Osteocyte (in vitro differentiated cells): Measurements from ENCODE around the gene BMP7. TPM values are rescaled to one million over a fixed set of nuclear protein-coding genes. Genes with fewer than 3 reads are reported as not detected.

Experiments
- DNase-seq: peaks from one replicate; pipeline ENCODE4 v3.0.0; 2021; ENCODE audit warnings: mixed read lengths; ENCODE audit not compliant: unreplicated experiment; ENCODE audit errors: extremely low spot score
- H3K27ac Mint-ChIP-seq: one replicate; pipeline ENCODE4 v1.8.0; 2021; ENCODE audit warnings: mild to moderate bottlenecking, mixed read lengths; ENCODE audit not compliant: unreplicated experiment
- H3K27me3 Mint-ChIP-seq: one replicate; pipeline ENCODE4 v1.8.0; 2021; ENCODE audit warnings: mixed read lengths; ENCODE audit not compliant: unreplicated experiment
- H3K36me3 Mint-ChIP-seq: one replicate; pipeline ENCODE4 v1.8.0; 2021; ENCODE audit warnings: mixed read lengths; ENCODE audit not compliant: unreplicated experiment
- H3K4me1 Mint-ChIP-seq: one replicate; pipeline ENCODE4 v1.8.0; 2021; ENCODE audit warnings: mixed read lengths; ENCODE audit not compliant: unreplicated experiment
- H3K4me3 Mint-ChIP-seq: one replicate; pipeline ENCODE4 v1.8.0; 2021; ENCODE audit warnings: mild to moderate bottlenecking, moderate library complexity, mixed read lengths; ENCODE audit not compliant: unreplicated experiment
- H3K9me3 Mint-ChIP-seq: one replicate; pipeline ENCODE4 v1.8.0; 2021; ENCODE audit warnings: mixed read lengths; ENCODE audit not compliant: unreplicated experiment
- CTCF ChIP-seq: fragments of 200-600 bp; sonication (generic); IDR thresholded peaks from 2 replicates; pipeline ENCODE4 v1.5.0; 2021; ENCODE audit warnings: antibody characterized with exemption, mild to moderate bottlenecking, moderate library complexity
- total RNA-seq: library from RNA; stranded (reverse); gene quantifications from 2 replicates; pipeline ENCODE4 v1.2.1, GENCODE V29; 2021

The BMP7 gene
- total RNA-seq, 1 donor from 2014 or later, result not detected

- Mint-ChIP-seq H3K36me3 (no peaks in the 10 kb centered on the region), H3K4me3 (no peak overlapping the region), H3K9me3 (no peaks in the 10 kb centered on the region), H3K4me1 (no peaks in the 10 kb centered on the region), H3K27me3 (peaks cover 63% of the 10 kb centered on the region), H3K27ac (no peak overlapping the region)
- DNase-seq, result no peak
- no peak for TF ChIP-seq CTCF
Observed at GRCh38 chr20:57276221-57276620, 9.8 kb upstream of the BMP7 start.

GRCh38 chr20:57275813-57276212 is 9.4 kb upstream of the BMP7 start:
- no peak for TF ChIP-seq CTCF
- Mint-ChIP-seq H3K9me3 (no peaks in the 10 kb centered on the region), H3K4me3 (no peak overlapping the region), H3K27me3 (peaks cover 67% of the 10 kb centered on the region), H3K27ac (no peak overlapping the region), H3K36me3 (no peaks in the 10 kb centered on the region), H3K4me1 (no peaks in the 10 kb centered on the region)
- no peak for DNase-seq

- no peak for DNase-seq
- no peak overlapping the region for H3K4me3 Mint-ChIP-seq
- no peaks in the 10 kb centered on the region for H3K4me1 Mint-ChIP-seq
- H3K27me3 Mint-ChIP-seq, result peaks cover 68% of the 10 kb centered on the region
- no peak overlapping the region for H3K27ac Mint-ChIP-seq
- H3K36me3 Mint-ChIP-seq, result no peaks in the 10 kb centered on the region
- no peaks in the 10 kb centered on the region for H3K9me3 Mint-ChIP-seq
- TF ChIP-seq CTCF, result no peak
Observed at GRCh38 chr20:57275334-57275733, 8.9 kb upstream of the BMP7 start.

- Mint-ChIP-seq H3K4me1 (no peaks in the 10 kb centered on the region), H3K27me3 (peaks cover 68% of the 10 kb centered on the region), H3K27ac (no peak overlapping the region), H3K4me3 (no peak overlapping the region), H3K36me3 (no peaks in the 10 kb centered on the region), H3K9me3 (no peaks in the 10 kb centered on the region)
- DNase-seq, result no peak
- TF ChIP-seq CTCF, result no peak
Observed at GRCh38 chr20:57274846-57275245, 8.4 kb upstream of the BMP7 start.

GRCh38 chr20:57274299-57274698 is 7.9 kb upstream of the BMP7 start:
- Mint-ChIP-seq H3K4me1 (no peaks in the 10 kb centered on the region), H3K36me3 (no peaks in the 10 kb centered on the region), H3K4me3 (no peak overlapping the region), H3K27me3 (peaks cover 72% of the 10 kb centered on the region), H3K9me3 (no peaks in the 10 kb centered on the region), H3K27ac (no peak overlapping the region)
- no peak for TF ChIP-seq CTCF
- DNase-seq, result no peak
